HEK293 (cell line): Measurements from ENCODE around the gene CSDE1.

Source experiments
- CTCF ChIP-seq: fragments of 450-650 bp; formaldehyde crosslinking; IDR thresholded peaks from 2 replicates; pipeline ENCODE4 v1.5.1; 2016; ENCODE audit warnings: missing biosample characterization, missing genetic modification characterization
- REPIN1 ChIP-seq: fragments of 450-650 bp; formaldehyde crosslinking; IDR thresholded peaks from 2 replicates; pipeline ENCODE4 v1.5.1; 2017; ENCODE audit warnings: missing biosample characterization, missing genetic modification characterization, low read depth
- ZNF24 ChIP-seq: fragments of 450-650 bp; formaldehyde crosslinking; IDR thresholded peaks from 2 replicates; pipeline ENCODE4 v1.5.1; 2016; ENCODE audit warnings: missing biosample characterization, missing genetic modification characterization
- ZNF529 ChIP-seq: fragments of 450-650 bp; formaldehyde crosslinking; IDR thresholded peaks from 2 replicates; pipeline ENCODE4 v1.5.1; 2017; ENCODE audit warnings: missing genetic modification characterization, missing biosample characterization; ENCODE audit not compliant: insufficient replicate concordance
- ZNF707 ChIP-seq: fragments of 450-650 bp; formaldehyde crosslinking; IDR thresholded peaks from 2 replicates; pipeline ENCODE4 v1.5.1; 2016; ENCODE audit warnings: missing biosample characterization, missing genetic modification characterization

- no peak for TF ChIP-seq ZNF707 (tag by site-specific recombination)
- TF ChIP-seq ZNF24 (tag by site-specific recombination) = no peak
- TF ChIP-seq CTCF (tag by site-specific recombination) = no peak
- no peak for TF ChIP-seq REPIN1 (tag by site-specific recombination)
- no peak for TF ChIP-seq ZNF529 (tag by site-specific recombination)
Observed at GRCh38 chr1:114745291-114745690, 12.5 kb downstream of the CSDE1 start.
